ENCODE data around the gene RHBDD3. TPM values are rescaled to one million over a fixed set of nuclear protein-coding genes. Genes with fewer than 3 reads are reported as not detected.
A peak's percentile ranks its signal among the peaks of the same experiment; 100 is the strongest.

Gene RHBDD3
- total RNA-seq, 2 experiments from 2014 or later, result 17.6 to 20.5 TPM

DNA sequence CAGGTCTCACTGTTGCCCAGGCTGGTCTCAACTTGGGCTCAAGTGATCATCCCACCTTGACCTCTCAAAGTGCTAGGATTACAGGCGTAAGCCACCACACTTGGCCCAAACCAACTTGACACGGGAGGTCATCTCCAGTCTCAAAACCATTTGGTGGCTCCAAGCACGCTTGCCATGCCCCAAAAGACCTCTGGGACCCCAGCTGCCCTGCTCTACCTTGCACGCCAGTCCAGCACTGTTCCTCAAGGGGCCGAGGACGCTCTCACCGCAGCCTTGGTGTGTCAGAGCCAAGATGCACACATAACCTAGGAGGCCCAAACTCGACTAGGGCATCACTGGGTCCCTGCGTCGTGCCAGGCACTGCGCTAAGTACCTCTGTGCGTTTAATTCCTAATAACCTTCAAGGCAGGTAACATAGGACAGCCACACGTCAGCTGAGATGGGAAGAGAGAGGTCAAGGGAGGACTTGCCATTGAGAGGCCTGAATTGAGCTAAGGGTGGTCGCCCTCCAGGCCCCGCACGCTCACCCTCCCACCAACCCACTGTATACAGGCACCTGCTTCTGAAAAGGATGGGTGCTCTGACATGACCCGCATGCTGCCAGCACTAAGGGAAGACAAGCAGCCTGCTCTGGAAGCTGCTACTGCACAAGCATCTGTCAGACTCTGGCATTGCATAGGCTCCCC lies 34.1 kb upstream of the RHBDD3 start:
- peaks cover 4% of the 10 kb centered on the region for H3K4me1 Mint-ChIP-seq (ENCODE audit: low read depth)
- no peak overlapping the region for H3K4me3 Mint-ChIP-seq
- no peaks in the 10 kb centered on the region for H3K9me3 Mint-ChIP-seq
- intact Hi-C loops (cut with micrococcal nuclease), result no loop called here
- CTCF ChIA-PET, result interaction anchor here (2.1 kb wide), 1 partner anchor 11 kb away, joined by 9 read pairs; no protein-coding TSS in a partner anchor
- peaks cover 33% of the 10 kb centered on the region for H3K36me3 Mint-ChIP-seq (ENCODE audit: low read depth)
- H3K27ac Mint-ChIP-seq, result no peak overlapping the region
- DNase-seq, result no peak
- peaks cover 18% of the 10 kb centered on the region for H3K27me3 Mint-ChIP-seq (ENCODE audit: low read depth)

GRCh38 chr22:29300807-29301601 lies 33.2 kb upstream of the RHBDD3 start:
- H3K9me3 Mint-ChIP-seq, result no peaks in the 10 kb centered on the region
- peaks cover 35% of the 10 kb centered on the region for H3K36me3 Mint-ChIP-seq (ENCODE audit: low read depth)
- CTCF ChIA-PET, result interaction anchor here (2.1 kb wide), 1 partner anchor 12 kb away, joined by 9 read pairs; no protein-coding TSS in a partner anchor
- intact Hi-C loops (cut with micrococcal nuclease), result no loop called here
- no peak for DNase-seq
- no peak overlapping the region for H3K4me3 Mint-ChIP-seq
- peaks cover 2% of the 10 kb centered on the region for H3K4me1 Mint-ChIP-seq (ENCODE audit: low read depth)
- peak overlapping the region; percentile 46 for H3K27ac Mint-ChIP-seq
- H3K27me3 Mint-ChIP-seq (ENCODE audit: low read depth), result peaks cover 14% of the 10 kb centered on the region

DNA sequence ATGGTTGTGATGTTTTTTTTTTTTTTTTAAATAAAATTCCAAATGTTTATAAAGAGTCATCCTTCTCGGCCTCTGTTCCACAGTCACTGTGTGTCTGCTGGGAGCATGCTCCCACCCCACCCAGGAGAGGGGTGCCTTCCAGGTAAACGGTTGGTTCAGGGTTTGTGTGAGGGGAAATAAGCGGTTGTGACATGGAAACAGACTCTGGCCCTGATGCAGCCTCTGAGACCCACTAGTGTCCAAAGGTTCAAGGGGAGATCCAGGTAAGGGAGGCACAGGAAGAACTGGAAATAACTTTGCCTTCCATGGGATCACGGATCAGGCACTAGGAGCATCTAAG lies 32.7 kb upstream of the RHBDD3 start:
- H3K36me3 Mint-ChIP-seq (ENCODE audit: low read depth), result peaks cover 38% of the 10 kb centered on the region

GRCh38 chr22:29299136-29299900 lies 31.5 kb upstream of the RHBDD3 start:
- Mint-ChIP-seq H3K9me3 (no peaks in the 10 kb centered on the region), H3K36me3 (ENCODE audit: low read depth) (peaks cover 47% of the 10 kb centered on the region), H3K27ac (no peak overlapping the region), H3K27me3 (ENCODE audit: low read depth) (peaks cover 1% of the 10 kb centered on the region), H3K4me1 (ENCODE audit: low read depth) (no peaks in the 10 kb centered on the region), H3K4me3 (no peak overlapping the region)
- DNase-seq, result no peak
- CTCF ChIA-PET, result no interaction called here
- intact Hi-C loops (cut with micrococcal nuclease), result no loop called here

More for the DNA sequence above, 32.7 kb upstream of the RHBDD3 start:
- CTCF ChIA-PET, result interaction anchor here (2.1 kb wide), 1 partner anchor 13 kb away, joined by 9 read pairs; no protein-coding TSS in a partner anchor
- peaks cover 9% of the 10 kb centered on the region for H3K27me3 Mint-ChIP-seq (ENCODE audit: low read depth)
- DNase-seq, result no peak
- intact Hi-C loops (cut with micrococcal nuclease), result no loop called here
- no peaks in the 10 kb centered on the region for H3K9me3 Mint-ChIP-seq
- H3K4me3 Mint-ChIP-seq, result no peak overlapping the region
- H3K4me1 Mint-ChIP-seq (ENCODE audit: low read depth), result no peaks in the 10 kb centered on the region
- no peak overlapping the region for H3K27ac Mint-ChIP-seq

GRCh38 chr22:29298641-29299040 lies 30.9 kb upstream of the RHBDD3 start:
- intact Hi-C loops (cut with micrococcal nuclease), result no loop called here
- no peaks in the 10 kb centered on the region for H3K27me3 Mint-ChIP-seq (ENCODE audit: low read depth)
- no peak overlapping the region for H3K4me3 Mint-ChIP-seq
- H3K4me1 Mint-ChIP-seq (ENCODE audit: low read depth), result no peaks in the 10 kb centered on the region
- peaks cover 48% of the 10 kb centered on the region for H3K36me3 Mint-ChIP-seq (ENCODE audit: low read depth)
- H3K27ac Mint-ChIP-seq, result no peak overlapping the region
- no peaks in the 10 kb centered on the region for H3K9me3 Mint-ChIP-seq
- CTCF ChIA-PET, result interaction anchor here (1.6 kb wide), 1 partner anchor 8 kb away, joined by 4 read pairs; the partner anchor contains the start of gene GAS2L1
- DNase-seq, result no peak

DNA sequence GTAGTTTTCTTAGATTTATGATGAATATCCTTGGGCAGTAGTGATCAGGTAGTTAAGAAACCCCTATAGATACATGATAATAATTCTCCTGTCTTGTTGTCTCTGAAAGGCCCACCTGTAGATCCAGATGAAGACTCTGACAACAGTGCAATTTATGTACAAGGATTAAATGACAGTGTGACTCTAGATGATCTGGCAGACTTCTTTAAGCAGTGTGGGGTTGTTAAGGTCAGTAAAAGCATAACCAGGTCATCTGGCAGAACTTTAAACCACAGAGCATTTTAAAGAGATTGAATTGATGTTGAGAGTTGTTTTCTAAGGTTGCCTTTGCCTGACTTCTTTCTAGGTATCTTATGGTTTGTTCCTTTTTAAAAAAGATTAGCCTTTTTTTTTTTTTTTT lies 24.6 kb upstream of the RHBDD3 start:
- Mint-ChIP-seq H3K4me1 (ENCODE audit: low read depth) (peaks cover 10% of the 10 kb centered on the region), H3K27me3 (ENCODE audit: low read depth) (no peaks in the 10 kb centered on the region), H3K4me3 (no peak overlapping the region), H3K9me3 (no peaks in the 10 kb centered on the region), H3K27ac (no peak overlapping the region), H3K36me3 (ENCODE audit: low read depth) (peaks cover 59% of the 10 kb centered on the region)
- CTCF ChIA-PET, result interaction anchor here (0.7 kb wide), 1 partner anchor 151 kb away, joined by 3 read pairs; no protein-coding TSS in a partner anchor
- intact Hi-C loops (cut with micrococcal nuclease), result no loop called here
- no peak for DNase-seq

GRCh38 chr22:29291215-29291614 lies 23.4 kb upstream of the RHBDD3 start:
- Mint-ChIP-seq H3K4me3 (no peak overlapping the region), H3K9me3 (no peaks in the 10 kb centered on the region), H3K36me3 (ENCODE audit: low read depth) (peaks cover 61% of the 10 kb centered on the region), H3K4me1 (ENCODE audit: low read depth) (peaks cover 15% of the 10 kb centered on the region), H3K27me3 (ENCODE audit: low read depth) (no peaks in the 10 kb centered on the region), H3K27ac (no peak overlapping the region)
- intact Hi-C loops (cut with micrococcal nuclease), result no loop called here
- no peak for DNase-seq
- CTCF ChIA-PET, result interaction anchor here (0.6 kb wide), 1 partner anchor 196 kb away, joined by 5 read pairs; no protein-coding TSS in a partner anchor

DNA sequence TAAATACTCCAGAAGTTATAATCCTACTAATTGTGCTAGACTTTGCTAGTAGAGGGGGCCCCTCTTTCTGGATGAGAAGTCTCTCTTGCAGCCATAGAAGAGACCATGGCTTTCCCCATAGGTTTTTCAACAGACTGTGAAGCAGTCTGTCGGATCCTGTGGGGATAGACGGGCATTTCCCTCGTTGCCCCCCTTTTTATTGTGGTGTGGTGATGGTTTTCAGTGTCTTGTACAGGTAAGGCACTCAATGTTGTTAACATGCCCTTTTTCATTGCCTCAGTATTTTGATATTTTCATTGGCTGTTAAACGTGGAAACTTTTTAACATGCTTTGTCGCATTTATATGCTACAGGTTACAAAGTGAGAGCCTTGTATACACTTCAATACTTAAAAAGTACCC lies 22.3 kb upstream of the RHBDD3 start:
- H3K4me1 Mint-ChIP-seq (ENCODE audit: low read depth), result peaks cover 15% of the 10 kb centered on the region
- H3K27me3 Mint-ChIP-seq (ENCODE audit: low read depth), result no peaks in the 10 kb centered on the region
- H3K9me3 Mint-ChIP-seq, result no peaks in the 10 kb centered on the region
- CTCF ChIA-PET, result no interaction called here
- no peak overlapping the region for H3K4me3 Mint-ChIP-seq
- no peak for DNase-seq
- peaks cover 62% of the 10 kb centered on the region for H3K36me3 Mint-ChIP-seq (ENCODE audit: low read depth)
- intact Hi-C loops (cut with micrococcal nuclease), result no loop called here
- H3K27ac Mint-ChIP-seq, result no peak overlapping the region

DNA sequence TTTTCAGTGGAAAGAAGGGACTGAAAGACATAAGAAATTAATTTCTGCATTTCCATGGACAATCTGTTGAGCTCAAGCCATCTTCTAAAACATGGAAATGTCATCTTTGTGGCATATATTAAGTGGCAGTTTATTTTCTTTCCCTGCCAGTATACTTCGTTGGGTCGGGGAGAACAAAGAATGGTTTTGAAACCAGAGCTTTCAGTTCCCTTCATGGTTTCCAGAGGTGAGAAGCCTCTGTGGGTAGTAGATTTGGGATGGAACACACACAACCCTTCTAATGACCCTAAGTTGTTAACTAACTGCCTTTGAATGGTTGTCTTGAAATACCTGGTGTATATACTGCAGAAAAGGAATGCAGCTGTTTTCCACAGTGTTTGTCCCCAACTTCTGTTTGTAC lies 21.1 kb upstream of the RHBDD3 start:
- H3K27me3 Mint-ChIP-seq (ENCODE audit: low read depth), result no peaks in the 10 kb centered on the region
- intact Hi-C loops (cut with micrococcal nuclease), result no loop called here
- CTCF ChIA-PET, result no interaction called here

GRCh38 chr22:29284196-29284595 lies 16.4 kb upstream of the RHBDD3 start:
- peaks cover 64% of the 10 kb centered on the region for H3K36me3 Mint-ChIP-seq (ENCODE audit: low read depth)
- no peak for DNase-seq
- no peaks in the 10 kb centered on the region for H3K27me3 Mint-ChIP-seq (ENCODE audit: low read depth)
- intact Hi-C loops (cut with micrococcal nuclease), result no loop called here
- CTCF ChIA-PET, result no interaction called here
- no peaks in the 10 kb centered on the region for H3K9me3 Mint-ChIP-seq
- H3K27ac Mint-ChIP-seq, result no peak overlapping the region
- no peak overlapping the region for H3K4me3 Mint-ChIP-seq
- H3K4me1 Mint-ChIP-seq (ENCODE audit: low read depth), result peaks cover 20% of the 10 kb centered on the region

More for the DNA sequence above, 21.1 kb upstream of the RHBDD3 start:
- Mint-ChIP-seq H3K36me3 (ENCODE audit: low read depth) (peaks cover 64% of the 10 kb centered on the region), H3K4me1 (ENCODE audit: low read depth) (peaks cover 17% of the 10 kb centered on the region), H3K9me3 (no peaks in the 10 kb centered on the region), H3K4me3 (no peak overlapping the region), H3K27ac (peak overlapping the region; percentile 12)
- DNase-seq, result no peak

- Mint-ChIP-seq H3K36me3 (ENCODE audit: low read depth) (peaks cover 72% of the 10 kb centered on the region), H3K27me3 (ENCODE audit: low read depth) (no peaks in the 10 kb centered on the region), H3K4me3 (no peak overlapping the region), H3K9me3 (no peaks in the 10 kb centered on the region), H3K4me1 (ENCODE audit: low read depth) (peaks cover 47% of the 10 kb centered on the region), H3K27ac (no peak overlapping the region)
- intact Hi-C loops (cut with micrococcal nuclease), result no loop called here
- CTCF ChIA-PET, result no interaction called here
- DNase-seq, result no peak
These were observed 10.1 kb upstream of the RHBDD3 start for GRCh38 chr22:29277927-29278326.

GRCh38 chr22:29275819-29276565 lies 8.2 kb upstream of the RHBDD3 start:
- peaks cover 64% of the 10 kb centered on the region for H3K4me1 Mint-ChIP-seq (ENCODE audit: low read depth)
- H3K27me3 Mint-ChIP-seq (ENCODE audit: low read depth), result no peaks in the 10 kb centered on the region
- peak overlapping the region; percentile 32 for H3K27ac Mint-ChIP-seq
- CTCF ChIA-PET, result no interaction called here
- H3K9me3 Mint-ChIP-seq, result no peaks in the 10 kb centered on the region
- no peak for DNase-seq
- intact Hi-C loops (cut with micrococcal nuclease), result no loop called here
- no peak overlapping the region for H3K4me3 Mint-ChIP-seq
- peaks cover 73% of the 10 kb centered on the region for H3K36me3 Mint-ChIP-seq (ENCODE audit: low read depth)

All from activated naive CD4-positive, alpha-beta T cell treated with anti-CD3 and anti-CD28 coated beads for 36 hours (primary cell).